ENCODE data around the gene SMG6.

Gene SMG6

DNA sequence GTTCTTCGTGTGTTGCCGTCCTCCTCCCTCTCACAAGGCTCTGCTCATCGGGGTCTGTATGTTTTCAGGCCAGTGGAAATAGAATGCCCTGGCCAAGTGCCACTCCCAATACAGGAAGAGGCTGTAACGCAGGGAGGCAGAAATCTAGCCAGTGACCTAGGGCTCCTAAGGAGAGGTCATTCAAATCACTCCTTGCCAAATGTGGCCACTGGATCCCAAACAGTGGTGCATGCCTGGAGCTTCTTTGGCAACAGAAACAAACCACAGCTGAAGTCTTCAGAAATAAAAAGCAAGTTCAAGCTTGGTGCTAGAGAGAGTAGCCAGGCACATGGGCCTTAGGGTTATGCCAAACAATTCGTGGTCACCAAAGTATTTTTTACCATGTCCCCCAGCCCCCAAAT, 66.1 kb downstream of the SMG6 start:
- H3K27ac ChIP-seq (ENCODE audit: low read depth, low read length): peak overlapping the region; percentile 34
- H3K27me3 ChIP-seq (ENCODE audit: control insufficient read depth in 1 of 2, insufficient read depth in 2 of 2, low read length in 2 of 2): no peaks in the 10 kb centered on the region
- peaks cover 6 to 25% of the 10 kb centered on the region in 2 donors for H3K36me3 ChIP-seq (ENCODE audit: control insufficient read depth in 1 of 2, insufficient read depth in 2 of 2, low read length in 2 of 2)
- no peaks in the 10 kb centered on the region for H3K9me3 ChIP-seq (ENCODE audit: control insufficient read depth in 1 of 2, low read length in 2 of 2)
- peaks cover 14 to 22% of the 10 kb centered on the region in 2 donors for H3K4me1 ChIP-seq (ENCODE audit: control insufficient read depth in 1 of 2, insufficient read depth in 2 of 2, low read length in 2 of 2)
- no peak overlapping the region for H3K4me3 ChIP-seq (ENCODE audit: low read depth in 1 of 2, low read length in 2 of 2)
- peak overlapping the region in 1 of 2 donors; percentile 27 for H3K9ac ChIP-seq (ENCODE audit: low read depth in 1 of 2, low read length in 2 of 2)

GRCh38 chr17:2235792-2236366, 67.7 kb downstream of the SMG6 start:
- Histone ChIP-seq H3K27me3 (ENCODE audit: control insufficient read depth in 1 of 2, insufficient read depth in 2 of 2, low read length in 2 of 2) (no peaks in the 10 kb centered on the region), H3K4me3 (ENCODE audit: low read depth in 1 of 2, low read length in 2 of 2) (no peak overlapping the region), H3K4me1 (ENCODE audit: control insufficient read depth in 1 of 2, insufficient read depth in 2 of 2, low read length in 2 of 2) (peaks cover 14 to 21% of the 10 kb centered on the region in 2 donors), H3K27ac (ENCODE audit: low read depth, low read length) (no peak overlapping the region), H3K9me3 (ENCODE audit: control insufficient read depth in 1 of 2, low read length in 2 of 2) (no peaks in the 10 kb centered on the region), H3K9ac (ENCODE audit: low read depth in 1 of 2, low read length in 2 of 2) (no peak overlapping the region), H3K36me3 (ENCODE audit: control insufficient read depth in 1 of 2, insufficient read depth in 2 of 2, low read length in 2 of 2) (peaks cover 6 to 24% of the 10 kb centered on the region in 2 donors)

DNA sequence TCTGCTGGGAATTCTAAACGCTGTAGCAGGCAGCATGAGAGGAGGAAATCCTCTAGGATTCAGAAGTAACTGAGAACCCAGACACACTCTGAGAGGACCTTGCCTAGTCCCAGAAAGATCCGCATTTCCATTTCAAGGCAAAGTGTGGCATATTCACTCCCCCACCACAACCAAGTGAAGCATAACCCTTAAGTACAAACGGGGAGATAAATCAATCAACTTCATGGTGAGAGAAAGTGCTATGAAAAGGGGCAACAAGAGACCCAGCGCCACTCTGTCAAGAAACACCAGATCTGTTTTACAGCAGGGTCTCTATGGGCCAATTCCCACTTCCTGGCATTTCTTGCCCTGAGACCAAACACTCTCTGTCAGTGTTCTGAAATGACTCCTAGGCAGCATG, 68.3 kb downstream of the SMG6 start:
- no peaks in the 10 kb centered on the region for H3K9me3 ChIP-seq (ENCODE audit: control insufficient read depth in 1 of 2, low read length in 2 of 2)
- H3K27me3 ChIP-seq (ENCODE audit: control insufficient read depth in 1 of 2, insufficient read depth in 2 of 2, low read length in 2 of 2): no peaks in the 10 kb centered on the region
- peaks cover 6 to 20% of the 10 kb centered on the region in 2 donors for H3K36me3 ChIP-seq (ENCODE audit: control insufficient read depth in 1 of 2, insufficient read depth in 2 of 2, low read length in 2 of 2)
- H3K4me1 ChIP-seq (ENCODE audit: control insufficient read depth in 1 of 2, insufficient read depth in 2 of 2, low read length in 2 of 2): peaks cover 14 to 17% of the 10 kb centered on the region in 2 donors
- no peak overlapping the region for H3K9ac ChIP-seq (ENCODE audit: low read depth in 1 of 2, low read length in 2 of 2)
- no peak overlapping the region for H3K27ac ChIP-seq (ENCODE audit: low read depth, low read length)
- no peak overlapping the region for H3K4me3 ChIP-seq (ENCODE audit: low read depth in 1 of 2, low read length in 2 of 2)

DNA sequence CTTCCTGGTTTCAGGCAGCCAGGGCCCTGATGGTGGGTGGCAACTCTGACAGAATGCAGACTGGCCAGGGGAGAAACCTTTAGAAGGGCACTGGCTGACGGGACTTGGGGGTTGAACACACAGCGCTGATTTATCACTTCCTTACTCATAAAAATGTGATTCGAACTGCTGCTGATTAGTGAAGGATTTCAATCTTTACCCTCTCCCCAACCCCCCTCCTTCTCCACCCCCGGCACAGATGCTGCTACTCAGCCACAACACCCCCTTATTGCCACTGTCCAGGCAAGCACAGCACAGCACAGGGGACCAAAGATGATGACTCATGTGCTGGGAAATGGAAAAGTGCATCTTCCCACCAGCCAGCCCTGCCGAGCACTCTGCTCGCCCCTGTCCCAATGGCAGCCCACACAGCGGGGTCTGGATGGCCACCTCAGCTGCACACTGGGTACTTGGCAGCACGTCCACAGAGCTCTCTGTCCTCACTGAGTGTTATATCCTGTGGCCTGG, 70.1 kb downstream of the SMG6 start:
- Histone ChIP-seq H3K4me1 (ENCODE audit: control insufficient read depth in 1 of 2, insufficient read depth in 2 of 2, low read length in 2 of 2) (peaks cover 14 to 17% of the 10 kb centered on the region in 2 donors), H3K9ac (ENCODE audit: low read depth in 1 of 2, low read length in 2 of 2) (peak overlapping the region in 1 of 2 donors; percentile 11), H3K27ac (ENCODE audit: low read depth, low read length) (no peak overlapping the region), H3K36me3 (ENCODE audit: control insufficient read depth in 1 of 2, insufficient read depth in 2 of 2, low read length in 2 of 2) (peaks cover 11 to 22% of the 10 kb centered on the region in 2 donors), H3K9me3 (ENCODE audit: control insufficient read depth in 1 of 2, low read length in 2 of 2) (no peaks in the 10 kb centered on the region), H3K4me3 (ENCODE audit: low read depth in 1 of 2, low read length in 2 of 2) (no peak overlapping the region), H3K27me3 (ENCODE audit: control insufficient read depth in 1 of 2, insufficient read depth in 2 of 2, low read length in 2 of 2) (no peaks in the 10 kb centered on the region)

DNA sequence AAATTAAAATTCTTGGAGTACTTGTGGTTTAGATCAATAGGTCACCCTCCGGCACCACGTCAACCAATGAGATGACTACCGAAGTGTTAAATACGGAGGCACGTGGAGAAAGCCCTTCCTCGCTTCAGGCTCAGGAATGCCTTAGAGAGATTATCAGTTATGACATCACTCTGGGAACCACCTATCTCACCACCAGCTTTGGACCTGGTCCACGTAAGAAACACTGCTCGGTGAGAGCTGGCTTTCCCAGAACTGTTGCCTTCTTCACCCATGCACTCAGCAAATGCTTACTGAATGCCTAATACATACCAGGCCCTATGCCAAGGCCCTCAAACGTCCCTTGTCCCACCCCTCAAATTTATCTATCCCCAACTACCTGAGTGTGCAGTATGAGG, 71.3 kb downstream of the SMG6 start:
- peaks cover 5 to 6% of the 10 kb centered on the region in 2 donors for H3K4me1 ChIP-seq (ENCODE audit: control insufficient read depth in 1 of 2, insufficient read depth in 2 of 2, low read length in 2 of 2)
- H3K27ac ChIP-seq (ENCODE audit: low read depth, low read length): no peak overlapping the region
- no peak overlapping the region for H3K9ac ChIP-seq (ENCODE audit: low read depth in 1 of 2, low read length in 2 of 2)
- no peaks in the 10 kb centered on the region for H3K27me3 ChIP-seq (ENCODE audit: control insufficient read depth in 1 of 2, insufficient read depth in 2 of 2, low read length in 2 of 2)
- H3K4me3 ChIP-seq (ENCODE audit: low read depth in 1 of 2, low read length in 2 of 2): no peak overlapping the region
- H3K36me3 ChIP-seq (ENCODE audit: control insufficient read depth in 1 of 2, insufficient read depth in 2 of 2, low read length in 2 of 2): peaks cover 11 to 22% of the 10 kb centered on the region in 2 donors
- no peaks in the 10 kb centered on the region for H3K9me3 ChIP-seq (ENCODE audit: control insufficient read depth in 1 of 2, low read length in 2 of 2)

- H3K27me3 ChIP-seq (ENCODE audit: control insufficient read depth in 1 of 2, insufficient read depth in 2 of 2, low read length in 2 of 2): no peaks in the 10 kb centered on the region
- no peaks in the 10 kb centered on the region for H3K9me3 ChIP-seq (ENCODE audit: control insufficient read depth in 1 of 2, low read length in 2 of 2)
- no peak overlapping the region for H3K4me3 ChIP-seq (ENCODE audit: low read depth in 1 of 2, low read length in 2 of 2)
- H3K4me1 ChIP-seq (ENCODE audit: control insufficient read depth in 1 of 2, insufficient read depth in 2 of 2, low read length in 2 of 2): peaks cover 0 to 6% of the 10 kb centered on the region in 2 donors
- no peak overlapping the region for H3K27ac ChIP-seq (ENCODE audit: low read depth, low read length)
- H3K36me3 ChIP-seq (ENCODE audit: control insufficient read depth in 1 of 2, insufficient read depth in 2 of 2, low read length in 2 of 2): peaks cover 11 to 19% of the 10 kb centered on the region in 2 donors
- no peak overlapping the region for H3K9ac ChIP-seq (ENCODE audit: low read depth in 1 of 2, low read length in 2 of 2)
These were observed 72.7 kb downstream of the SMG6 start for GRCh38 chr17:2230877-2231276.

DNA sequence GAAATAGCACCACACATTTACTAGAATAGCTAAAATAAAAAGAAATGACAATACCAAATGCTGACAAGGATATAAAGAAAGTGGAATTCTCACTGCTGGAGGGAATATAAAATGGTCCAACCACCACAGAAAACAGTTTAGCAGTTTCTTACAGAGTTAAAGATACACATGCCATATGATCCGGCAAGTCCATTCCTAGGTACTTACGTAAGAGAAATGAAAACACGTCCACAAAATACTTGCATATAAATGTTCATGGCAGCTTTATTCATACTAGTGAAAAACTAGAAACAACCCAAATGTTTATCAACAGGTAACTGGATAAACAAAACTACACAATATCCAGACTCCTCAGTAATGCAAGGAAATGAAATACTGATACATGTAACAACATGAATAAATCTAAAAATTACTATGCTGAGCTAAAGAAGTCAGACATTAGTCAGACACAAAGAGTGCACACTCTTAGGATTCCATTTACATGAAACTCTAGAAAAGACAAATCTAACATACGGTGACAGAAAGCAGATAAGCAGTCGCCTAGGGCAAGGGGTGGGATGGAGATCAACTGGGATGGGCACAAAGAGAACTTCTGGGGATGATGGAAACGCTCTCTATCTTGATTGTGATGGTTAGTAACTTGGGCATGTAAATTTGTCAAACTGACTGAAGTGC, 76.4 kb downstream of the SMG6 start:
- Histone ChIP-seq H3K4me3 (ENCODE audit: low read depth in 1 of 2, low read length in 2 of 2) (no peak overlapping the region), H3K36me3 (ENCODE audit: control insufficient read depth in 1 of 2, insufficient read depth in 2 of 2, low read length in 2 of 2) (peaks cover 5 to 7% of the 10 kb centered on the region in 2 donors), H3K4me1 (ENCODE audit: control insufficient read depth in 1 of 2, insufficient read depth in 2 of 2, low read length in 2 of 2) (peaks cover 5 to 8% of the 10 kb centered on the region in 2 donors), H3K27me3 (ENCODE audit: control insufficient read depth in 1 of 2, insufficient read depth in 2 of 2, low read length in 2 of 2) (no peaks in the 10 kb centered on the region), H3K27ac (ENCODE audit: low read depth, low read length) (no peak overlapping the region), H3K9ac (ENCODE audit: low read depth in 1 of 2, low read length in 2 of 2) (no peak overlapping the region), H3K9me3 (ENCODE audit: control insufficient read depth in 1 of 2, low read length in 2 of 2) (no peaks in the 10 kb centered on the region)

DNA sequence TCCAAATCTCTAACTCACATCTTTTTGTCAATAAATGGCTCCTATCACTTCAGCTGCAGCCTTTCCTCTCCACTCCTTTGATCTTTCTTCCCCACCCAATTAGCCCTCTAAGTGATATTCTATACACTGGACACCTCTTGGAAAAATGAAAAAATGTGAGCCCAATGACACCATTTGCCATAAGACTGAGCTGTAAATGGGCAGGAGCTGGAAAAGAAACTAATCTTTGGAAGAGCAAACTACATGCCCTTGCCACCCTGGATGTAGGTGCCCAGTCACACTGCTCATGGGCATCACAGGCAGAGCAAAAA, 80.0 kb downstream of the SMG6 start:
- Histone ChIP-seq H3K9me3 (ENCODE audit: control insufficient read depth in 1 of 2, low read length in 2 of 2) (no peaks in the 10 kb centered on the region), H3K4me1 (ENCODE audit: control insufficient read depth in 1 of 2, insufficient read depth in 2 of 2, low read length in 2 of 2) (peaks cover 6 to 8% of the 10 kb centered on the region in 2 donors), H3K27ac (ENCODE audit: low read depth, low read length) (no peak overlapping the region), H3K9ac (ENCODE audit: low read depth in 1 of 2, low read length in 2 of 2) (no peak overlapping the region), H3K4me3 (ENCODE audit: low read depth in 1 of 2, low read length in 2 of 2) (no peak overlapping the region), H3K27me3 (ENCODE audit: control insufficient read depth in 1 of 2, insufficient read depth in 2 of 2, low read length in 2 of 2) (no peaks in the 10 kb centered on the region), H3K36me3 (ENCODE audit: control insufficient read depth in 1 of 2, insufficient read depth in 2 of 2, low read length in 2 of 2) (no peaks in the 10 kb centered on the region)

DNA sequence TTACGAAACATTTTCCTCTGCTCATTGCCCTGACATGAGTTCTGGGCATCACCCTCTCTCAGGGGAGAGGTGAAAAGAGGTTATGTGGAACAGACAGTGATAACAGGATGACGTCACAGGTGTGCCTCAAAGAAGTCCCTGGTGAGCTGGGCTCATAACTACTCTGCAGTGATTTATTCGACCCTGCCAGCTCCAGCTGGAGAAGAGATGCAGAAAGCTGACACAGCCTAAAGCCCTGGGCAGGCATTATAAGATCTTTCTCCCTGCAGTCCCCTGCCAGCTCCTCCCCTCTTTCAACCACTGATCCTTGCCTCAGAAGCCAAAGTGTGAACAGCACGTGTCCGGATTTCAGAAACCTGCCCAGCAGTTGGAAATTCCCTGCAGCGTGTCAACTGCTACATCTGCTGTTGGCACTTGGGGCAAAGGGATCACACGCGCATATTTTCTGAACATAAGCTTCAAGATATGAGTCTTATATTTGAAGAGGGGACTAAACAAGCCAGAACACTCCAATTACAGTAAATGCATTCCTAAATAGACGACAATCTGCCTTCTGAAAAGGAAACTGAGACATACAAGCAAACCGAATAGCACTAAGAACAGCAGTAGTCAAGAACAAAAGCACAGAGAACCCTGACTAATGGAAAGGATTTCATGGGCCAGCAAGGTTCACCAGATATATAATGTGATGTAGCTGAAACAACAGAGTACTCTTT, 80.5 kb downstream of the SMG6 start:
- Histone ChIP-seq H3K4me3 (ENCODE audit: low read depth in 1 of 2, low read length in 2 of 2) (no peak overlapping the region), H3K36me3 (ENCODE audit: control insufficient read depth in 1 of 2, insufficient read depth in 2 of 2, low read length in 2 of 2) (no peaks in the 10 kb centered on the region), H3K27me3 (ENCODE audit: control insufficient read depth in 1 of 2, insufficient read depth in 2 of 2, low read length in 2 of 2) (no peaks in the 10 kb centered on the region), H3K9me3 (ENCODE audit: control insufficient read depth in 1 of 2, low read length in 2 of 2) (no peaks in the 10 kb centered on the region), H3K9ac (ENCODE audit: low read depth in 1 of 2, low read length in 2 of 2) (no peak overlapping the region), H3K27ac (ENCODE audit: low read depth, low read length) (no peak overlapping the region), H3K4me1 (ENCODE audit: control insufficient read depth in 1 of 2, insufficient read depth in 2 of 2, low read length in 2 of 2) (peaks cover 6 to 8% of the 10 kb centered on the region in 2 donors)

DNA sequence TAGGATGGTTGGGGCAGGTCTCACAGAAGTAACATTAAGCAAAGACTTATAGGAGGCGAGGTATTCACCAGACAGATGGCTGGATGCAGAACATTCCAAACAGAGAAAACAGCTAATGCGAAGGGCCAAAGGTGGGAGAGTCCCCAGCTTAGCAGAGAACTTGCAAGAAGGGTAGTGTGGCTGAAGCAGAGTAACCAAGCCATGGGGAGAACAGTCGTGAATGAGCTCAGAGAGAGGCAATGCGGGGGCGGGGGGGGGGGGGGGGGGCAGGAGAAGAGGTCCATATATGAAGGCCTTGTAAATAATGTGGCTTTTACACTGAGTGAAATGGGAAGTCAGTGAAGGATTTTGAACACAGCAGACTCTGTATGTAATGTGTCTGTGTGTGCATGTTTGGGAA, 81.3 kb downstream of the SMG6 start:
- Histone ChIP-seq H3K4me3 (ENCODE audit: low read depth in 1 of 2, low read length in 2 of 2) (no peak overlapping the region), H3K9ac (ENCODE audit: low read depth in 1 of 2, low read length in 2 of 2) (no peak overlapping the region), H3K36me3 (ENCODE audit: control insufficient read depth in 1 of 2, insufficient read depth in 2 of 2, low read length in 2 of 2) (no peaks in the 10 kb centered on the region), H3K9me3 (ENCODE audit: control insufficient read depth in 1 of 2, low read length in 2 of 2) (no peaks in the 10 kb centered on the region), H3K27me3 (ENCODE audit: control insufficient read depth in 1 of 2, insufficient read depth in 2 of 2, low read length in 2 of 2) (no peaks in the 10 kb centered on the region), H3K27ac (ENCODE audit: low read depth, low read length) (peak overlapping the region; percentile 3), H3K4me1 (ENCODE audit: control insufficient read depth in 1 of 2, insufficient read depth in 2 of 2, low read length in 2 of 2) (peaks cover 6 to 8% of the 10 kb centered on the region in 2 donors)
